Loucy (cell line): ENCODE results near the gene CST9.

Experiments used
- CTCF ChIP-seq: fragments of 200-600 bp; sonication (generic); conservative IDR thresholded peaks from 2 replicates; pipeline ENCODE4 v1.5.1; 2014; ENCODE audit warnings: mild to moderate bottlenecking, antibody characterized with exemption, low read length
- EZH2phosphoT487 ChIP-seq: fragments of 200-600 bp; IDR thresholded peaks from 2 replicates; pipeline ENCODE4 v1.6.1; 2018; ENCODE audit warnings: antibody characterized with exemption, mild to moderate bottlenecking, moderate library complexity, borderline replicate concordance

GRCh38 chr20:23602699-23603098 lies 3.0 kb downstream of the CST9 start:
- TF ChIP-seq CTCF = no peak
- TF ChIP-seq EZH2phosphoT487 = no peak
